H1 (cell line): Measurements from ENCODE around the gene NR3C2. TPM values are rescaled to one million over a fixed set of nuclear protein-coding genes. Genes with fewer than 3 reads are reported as not detected.

Experiments used
- CTCF ChIA-PET: fragments of 300-600 bp; sonication (Branson Sonifier 250); formaldehyde crosslinking; loops from one replicate; lab custom pipeline; 2021; ENCODE audit not compliant: partially characterized antibody; lab: Charles Lee
- POLR2A ChIA-PET: fragments of 300-600 bp; sonication (Branson Sonifier 250); formaldehyde crosslinking; loops from one replicate; lab custom pipeline; 2021; ENCODE audit warnings: inconsistent platforms; ENCODE audit not compliant: partially characterized antibody; lab: Charles Lee
- DNase-seq, 2 experiments: peaks; one replicate each; pipeline versions ENCODE4 v3.0.0 to v3.0.0-alpha.2; 2010 to 2022; ENCODE audit warnings: low spot score in 2 of 2, low read depth in 1 of 2, mixed read lengths in 1 of 2
- FAIRE-seq: peaks from 2 replicates; lab custom pipeline; 2011; peaks lifted over from hg19 to GRCh38; lab: Jason Lieb, UNC
- H2AFZ ChIP-seq: 2 replicates; pipeline ENCODE4 v1.8.1; 2012; ENCODE audit warnings: low read length, inconsistent platforms
- H2AK5ac ChIP-seq: 2 replicates; pipeline ENCODE4 v1.6.1; 2013; ENCODE audit warnings: low read depth, low read length
- H2BK120ac ChIP-seq: replicated peaks from 2 replicates; pipeline ENCODE3; 2013; ENCODE audit warnings: low read depth, low read length, inconsistent platforms
- H2BK12ac ChIP-seq: 2 replicates; pipeline ENCODE4 v1.6.1; 2013; ENCODE audit warnings: low read depth, low read length
- H2BK15ac ChIP-seq: 2 replicates; pipeline ENCODE4 v1.6.1; 2013; ENCODE audit warnings: low read length
- H2BK20ac ChIP-seq: 2 replicates; pipeline ENCODE4 v1.6.1; 2013; ENCODE audit warnings: low read length
- H2BK5ac ChIP-seq: 2 replicates; pipeline ENCODE4 v1.6.1; 2013; ENCODE audit warnings: low read depth, low read length
- H3K14ac ChIP-seq: 2 replicates; pipeline ENCODE4 v1.6.1; 2013; ENCODE audit warnings: inconsistent platforms; ENCODE audit not compliant: insufficient read length
- H3K18ac ChIP-seq: 2 replicates; pipeline ENCODE4 v1.6.1; 2013; ENCODE audit warnings: low read length; ENCODE audit errors: extremely low read depth
- H3K23ac ChIP-seq: 2 replicates; pipeline ENCODE4 v1.6.1; 2013; ENCODE audit warnings: inconsistent platforms; ENCODE audit not compliant: insufficient read length
- H3K23me2 ChIP-seq: 2 replicates; pipeline ENCODE4 v1.6.1; 2013; ENCODE audit warnings: low read depth, low read length
- H3K27ac ChIP-seq: 2 replicates; pipeline ENCODE4 v1.6.1; 2011; ENCODE audit warnings: low read depth, low read length, inconsistent platforms
- H3K27me3 ChIP-seq, 4 experiments: replicated peaks in 1 of 4; 1 replicate in 1 of 4; 2 replicates in 3 of 4; pipeline versions ENCODE4 v1.6.1 to v1.8.1; 2011 to 2013; ENCODE audit warnings: low read length in 3 of 4, mild to moderate bottlenecking in 3 of 4, inconsistent platforms in 2 of 4, mixed read lengths in 2 of 4, moderate library complexity in 1 of 4; ENCODE audit not compliant: control insufficient read depth in 3 of 4, insufficient read depth in 3 of 4; ENCODE audit errors: extremely low read depth in 1 of 4
- H3K36me3 ChIP-seq, 4 experiments: 2 replicates each; pipeline versions ENCODE4 v1.6.1 to v1.8.1; 2011 to 2013; ENCODE audit warnings: mild to moderate bottlenecking in 4 of 4, low read length in 3 of 4, moderate library complexity in 2 of 4, control low read depth in 1 of 4, inconsistent platforms in 1 of 4; ENCODE audit not compliant: insufficient read depth in 4 of 4, control insufficient read depth in 2 of 4
- H3K4ac ChIP-seq: replicated peaks from 2 replicates; pipeline ENCODE3; 2013; ENCODE audit warnings: low read length, low read depth, mixed read lengths, inconsistent platforms; ENCODE audit not compliant: insufficient read length
- H3K4me1 ChIP-seq, 4 experiments: replicated peaks in 1 of 4; 1 replicate in 1 of 4; 2 replicates in 3 of 4; pipeline versions ENCODE4 v1.6.1 to v1.8.1; 2011 to 2013; ENCODE audit warnings: low read length in 3 of 4, inconsistent platforms in 2 of 4, mixed read lengths in 1 of 4; ENCODE audit not compliant: insufficient read depth in 4 of 4, control insufficient read depth in 3 of 4
- H3K4me2 ChIP-seq, 2 experiments: 2 replicates each; pipeline versions ENCODE4 v1.6.1 to v1.8.1; 2011 to 2013; ENCODE audit warnings: low read depth in 2 of 2, low read length in 2 of 2, control low read depth in 1 of 2, inconsistent platforms in 1 of 2, mild to moderate bottlenecking in 1 of 2; ENCODE audit not compliant: insufficient read depth in 1 of 2
- H3K4me3 ChIP-seq, 4 experiments: fragments of 200-600, 300-600 bp in 1 of 4; sonication (generic), shearing (Covaris generic), sonication (Bioruptor Twin) in 1 of 4; 2 replicates each; pipeline versions ENCODE4 v1.5.1 to v1.8.1; 2011 to 2016; ENCODE audit warnings: low read length in 4 of 4, low read depth in 3 of 4, control low read depth in 2 of 4, inconsistent platforms in 2 of 4, mild to moderate bottlenecking in 2 of 4, mixed read lengths in 1 of 4, moderate library complexity in 1 of 4; ENCODE audit not compliant: insufficient read depth in 2 of 4; ENCODE audit errors: extremely low read depth in 1 of 4
- H3K56ac ChIP-seq: replicated peaks from 2 replicates; pipeline ENCODE3; 2013; ENCODE audit warnings: low read depth, mild to moderate bottlenecking, mixed read lengths, low read length, inconsistent platforms; ENCODE audit not compliant: insufficient read length
- H3K79me1 ChIP-seq: 2 replicates; pipeline ENCODE4 v1.6.1; 2013; ENCODE audit warnings: low read depth, low read length, control low read depth
- H3K79me2 ChIP-seq, 2 experiments: 2 replicates each; pipeline versions ENCODE4 v1.6.1 to v1.8.1; 2012 to 2013; ENCODE audit warnings: low read length in 2 of 2, mild to moderate bottlenecking in 2 of 2, inconsistent platforms in 1 of 2; ENCODE audit not compliant: insufficient read depth in 2 of 2, control insufficient read depth in 1 of 2
- H3K9ac ChIP-seq, 4 experiments: replicated peaks in 1 of 4; 1 replicate in 1 of 4; 2 replicates in 3 of 4; pipeline versions ENCODE4 v1.6.1 to v1.8.1; 2011 to 2013; ENCODE audit warnings: low read depth in 3 of 4, low read length in 3 of 4, control low read depth in 2 of 4, mild to moderate bottlenecking in 2 of 4, moderate library complexity in 2 of 4, inconsistent platforms in 1 of 4; ENCODE audit errors: extremely low read depth in 1 of 4
- H3K9me3 ChIP-seq, 2 experiments: 2 replicates each; pipeline versions ENCODE4 v1.6.1 to v1.8.1; 2012 to 2013; ENCODE audit warnings: mild to moderate bottlenecking in 2 of 2, moderate library complexity in 2 of 2, control low read depth in 1 of 2, inconsistent platforms in 1 of 2, low read depth in 1 of 2, low read length in 1 of 2, mixed read lengths in 1 of 2; ENCODE audit not compliant: insufficient read depth in 2 of 2
- H4K20me1 ChIP-seq, 2 experiments: replicated peaks in 1 of 2; 2 replicates each; pipeline versions ENCODE3 to v1.8.1; 2011 to 2013; ENCODE audit warnings: inconsistent platforms in 2 of 2, low read length in 2 of 2, mild to moderate bottlenecking in 1 of 2; ENCODE audit not compliant: insufficient read depth in 2 of 2, control insufficient read depth in 1 of 2
- H4K5ac ChIP-seq: 2 replicates; pipeline ENCODE4 v1.6.1; 2013; ENCODE audit warnings: low read length, low read depth, mixed read lengths, inconsistent platforms; ENCODE audit not compliant: insufficient read length
- H4K8ac ChIP-seq: 2 replicates; pipeline ENCODE4 v1.8.0; 2013; ENCODE audit warnings: mild to moderate bottlenecking, moderate library complexity, low read length, inconsistent platforms; ENCODE audit not compliant: insufficient read depth; ENCODE audit errors: extremely low read depth
- H4K91ac ChIP-seq: replicated peaks from 2 replicates; pipeline ENCODE3; 2013; ENCODE audit warnings: low read length, mixed read lengths, inconsistent platforms; ENCODE audit not compliant: insufficient read length
- CBX8 ChIP-seq: fragments of 300-800, 300-1000 bp; sonication (generic); IDR thresholded peaks from 2 replicates; pipeline ENCODE4 v1.7.1; 2016; ENCODE audit warnings: low read depth, low read length, borderline replicate concordance
- FOSL1 ChIP-seq: IDR thresholded peaks from 2 replicates; pipeline ENCODE4 v1.6.1; 2011; ENCODE audit warnings: mild to moderate bottlenecking, low read depth, low read length, moderate library complexity; ENCODE audit not compliant: insufficient read depth
- KDM4A ChIP-seq: IDR thresholded peaks from one replicate; pipeline ENCODE4 v1.7.1; 2012; ENCODE audit warnings: low read depth, mild to moderate bottlenecking, moderate library complexity, low read length, inconsistent platforms; ENCODE audit not compliant: severe bottlenecking
- PHF8 ChIP-seq: fragments of 200-600 bp; sonication (generic); conservative IDR thresholded peaks from 2 replicates; pipeline ENCODE4 v1.7.1; 2012; ENCODE audit warnings: low read depth, mild to moderate bottlenecking, inconsistent platforms, low read length, moderate library complexity
- RBBP5 ChIP-seq: IDR thresholded peaks from 2 replicates; pipeline ENCODE4 v1.7.1; 2012; ENCODE audit warnings: low read depth, mild to moderate bottlenecking, inconsistent platforms, low read length, moderate library complexity, borderline replicate concordance
- SAP30 ChIP-seq: fragments of 300-600 bp; sonication (generic); IDR thresholded peaks from 2 replicates; pipeline ENCODE4 v1.7.1; 2012; ENCODE audit warnings: low read length, moderate library complexity, mild to moderate bottlenecking, inconsistent platforms; ENCODE audit not compliant: insufficient read depth, insufficient replicate concordance
- SUZ12 ChIP-seq: fragments of 200-600 bp; sonication (generic); IDR thresholded peaks from 2 replicates; pipeline ENCODE4 v1.6.1; 2012; ENCODE audit warnings: mild to moderate bottlenecking, inconsistent platforms, low read length, moderate library complexity, mixed read lengths
- TAF1 ChIP-seq: IDR thresholded peaks from 2 replicates; pipeline ENCODE4 v1.6.1; 2011; ENCODE audit warnings: mild to moderate bottlenecking, low read depth, low read length
- TAF7 ChIP-seq: optimal IDR thresholded peaks from 2 replicates; pipeline ENCODE3; 2011; ENCODE audit warnings: low read depth, mild to moderate bottlenecking, inconsistent platforms, low read length, moderate library complexity, borderline replicate concordance
- WGBS, 2 experiments: shearing (Covaris generic) in 1 of 2; methylation state at CpG; one replicate each; pipeline versions ENCODE4 v1.1.6 to v1.1.7; 2013 to 2015; ENCODE audit warnings: low lambda C conversion rate in 2 of 2, mixed read lengths in 2 of 2, inconsistent platforms in 1 of 2, low coverage in 1 of 2, missing lambda C conversion rate in 1 of 2; ENCODE audit not compliant: insufficient replicate concordance in 2 of 2, insufficient coverage in 1 of 2, insufficient read length in 1 of 2; ENCODE audit errors: extremely low coverage in 1 of 2, missing lambda C conversion rate in 1 of 2; 5-methylcytosine and 5-hydroxymethylcytosine counted together
- polyA plus RNA-seq, 7 experiments: library from polyadenylated mRNA; depleted of rRNA in 3 of 7; stranded (reverse) in 5 of 7; unstranded in 2 of 7; fragments of >200 nt in 5 of 7; fragments of 200-250 nt in 2 of 7; gene quantifications; 1 replicate in 5 of 7; 2 replicates in 1 of 7; 4 replicates in 1 of 7; pipeline versions ENCODE4 v1.2.1 to v1.2.3, GENCODE V29; 2011 to 2013; ENCODE audit warnings: missing spikeins in 2 of 7, mixed read lengths in 2 of 7
- total RNA-seq: library from RNA; stranded (reverse); fragmentation: NEBNext Ultra II Directional; extraction: Animal tissue kit (Norgen Biotek cat#: 25700); gene quantifications from 2 replicates; pipeline ENCODE4 v1.2.1, GENCODE V29; 2021

Gene NR3C2
- total and polyA plus RNA-seq, 2 of the 8 experiments (the other 6 are each of a cell fraction or from before 2014, with no cell fraction given) = 0.80 to 3.9 TPM

DNA sequence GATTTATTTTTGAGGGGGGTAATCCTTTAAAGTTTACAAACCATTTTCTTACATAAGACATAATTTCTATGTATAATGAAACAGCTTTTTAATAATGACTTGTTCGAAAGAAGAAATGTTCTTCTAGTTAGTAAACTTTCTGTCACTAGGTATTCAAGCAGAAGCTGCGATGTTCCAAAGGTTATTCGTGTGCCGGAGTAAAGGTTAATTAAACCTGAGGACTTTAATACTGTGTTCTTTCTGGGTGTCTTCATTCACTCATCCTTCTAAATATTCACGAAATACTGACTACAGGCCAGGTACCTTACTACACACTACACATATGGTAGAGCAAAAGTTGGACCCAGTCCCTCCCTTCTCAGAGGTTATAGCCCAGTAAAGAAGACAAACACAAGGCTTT lies 96.7 kb downstream of the NR3C2 start:
- no peaks in the 10 kb centered on the region for H3K23me2 ChIP-seq
- H2BK15ac ChIP-seq = no peak overlapping the region
- H2AK5ac ChIP-seq = no peak overlapping the region
- no peak overlapping the region for H3K14ac ChIP-seq
- H3K79me2 ChIP-seq = no peaks in the 10 kb centered on the region
- CTCF ChIA-PET = no interaction called here
- no peak overlapping the region for H3K9ac ChIP-seq
- no peak overlapping the region for H2BK20ac ChIP-seq
- H4K8ac ChIP-seq = no peak overlapping the region
- H2BK120ac ChIP-seq = no peak overlapping the region
- no peak overlapping the region for H3K56ac ChIP-seq
- no peak overlapping the region for H2BK12ac ChIP-seq
- no peak overlapping the region for H2BK5ac ChIP-seq
- no peak overlapping the region for H3K23ac ChIP-seq
- FAIRE-seq = no peak
- 74% methylated on average over 5 of the region's 5 CpGs; no CpG with 5 or more reads in 1 of the 2 experiments for WGBS, 2 experiments
- H3K27ac ChIP-seq = no peak overlapping the region
- H4K20me1 ChIP-seq = no peaks in the 10 kb centered on the region
- H3K27me3 ChIP-seq = no peaks in the 10 kb centered on the region
- no peak overlapping the region for H3K4me3 ChIP-seq
- DNase-seq = no peak
- H3K4me2 ChIP-seq = no peak overlapping the region
- H3K9me3 ChIP-seq = no peaks in the 10 kb centered on the region
- H3K4me1 ChIP-seq = 0 out of 7 replicates have a peak, but pooled peaks cover 0 to 2% (median 0%) of the 10 kb centered on the region in 4 experiments
- POLR2A ChIA-PET = no interaction called here
- H2AFZ ChIP-seq = no peak overlapping the region
- H3K18ac ChIP-seq = no peak overlapping the region
- no peak for TF ChIP-seq SUZ12
- no peak for TF ChIP-seq PHF8
- TF ChIP-seq KDM4A = no peak
- TF ChIP-seq TAF1 = no peak
- TF ChIP-seq FOSL1 = no peak
- no peak for TF ChIP-seq RBBP5
- TF ChIP-seq TAF7 = no peak
- no peak for TF ChIP-seq CBX8
- no peak for TF ChIP-seq SAP30
- no peak overlapping the region for H4K5ac ChIP-seq
- H4K91ac ChIP-seq = no peak overlapping the region
- no peaks in the 10 kb centered on the region for H3K36me3 ChIP-seq
- H3K4ac ChIP-seq = no peak overlapping the region
- no peaks in the 10 kb centered on the region for H3K79me1 ChIP-seq
